Measurements from ENCODE around the gene PLB1.

PLB1 gene

GRCh38 chr2:28626376-28626775 is 130.5 kb downstream of the PLB1 start:
- DNase-seq (ENCODE audit: low read depth in 1 of 2, low spot score in 1 of 2): no peak

DNA sequence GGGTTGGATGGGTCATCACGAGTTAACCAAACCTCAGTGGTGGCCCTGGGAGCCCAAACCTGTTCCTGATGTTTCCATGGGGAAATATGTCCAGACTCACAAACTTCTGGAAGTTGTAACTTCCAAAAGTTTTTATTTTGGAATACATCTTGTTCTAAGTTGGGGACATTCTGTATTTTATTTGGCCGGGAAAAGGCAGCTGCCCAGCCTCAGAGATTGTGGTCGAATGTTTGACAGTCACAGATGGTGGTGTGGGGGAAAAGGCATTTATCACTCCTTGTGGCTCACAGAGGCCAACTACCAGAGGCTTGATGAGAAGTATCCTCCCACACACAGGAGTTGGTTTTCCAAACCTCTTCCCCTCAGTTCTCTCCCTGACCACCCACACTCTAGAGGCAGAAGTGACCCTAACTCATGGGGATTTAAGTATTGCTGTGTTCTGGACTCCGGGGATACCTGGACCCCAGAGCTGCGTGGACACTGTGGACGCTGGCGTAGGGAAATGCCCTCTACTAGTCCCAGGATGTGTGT is 131.1 kb downstream of the PLB1 start:
- DNase-seq (ENCODE audit: low read depth in 1 of 2, low spot score in 1 of 2): no peak

- DNase-seq (ENCODE audit: low read depth in 1 of 2, low spot score in 1 of 2): no peak
Observed at GRCh38 chr2:28627722-28628480, 132.0 kb downstream of the PLB1 start.

DNA sequence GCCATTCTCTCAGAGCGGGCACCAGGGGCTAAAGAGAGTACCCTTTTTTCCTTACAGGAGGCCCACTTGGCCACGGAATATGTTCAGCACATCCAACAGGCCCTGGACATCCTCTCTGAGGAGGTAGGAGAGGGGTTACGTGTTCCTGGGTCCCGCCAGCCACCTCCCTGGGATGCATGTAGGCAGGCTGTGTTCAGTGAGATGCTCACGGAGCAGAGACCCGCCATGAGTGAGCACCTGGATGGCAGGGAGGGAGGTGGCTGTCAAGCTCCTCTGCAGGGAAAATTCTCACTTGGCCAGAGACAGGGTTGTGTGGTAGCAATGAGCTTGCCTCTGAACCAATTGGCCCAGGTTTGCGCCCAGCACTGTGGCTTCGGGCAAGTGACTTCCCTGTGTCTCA is 132.6 kb downstream of the PLB1 start:
- no peak for DNase-seq (ENCODE audit: low read depth in 1 of 2, low spot score in 1 of 2)

- no peak for DNase-seq (ENCODE audit: low read depth in 1 of 2, low spot score in 1 of 2)
Observed at GRCh38 chr2:28628987-28629386, 133.1 kb downstream of the PLB1 start.

GRCh38 chr2:28629910-28630309 is 134.1 kb downstream of the PLB1 start:
- DNase-seq (ENCODE audit: low read depth in 1 of 2, low spot score in 1 of 2): no peak

DNA sequence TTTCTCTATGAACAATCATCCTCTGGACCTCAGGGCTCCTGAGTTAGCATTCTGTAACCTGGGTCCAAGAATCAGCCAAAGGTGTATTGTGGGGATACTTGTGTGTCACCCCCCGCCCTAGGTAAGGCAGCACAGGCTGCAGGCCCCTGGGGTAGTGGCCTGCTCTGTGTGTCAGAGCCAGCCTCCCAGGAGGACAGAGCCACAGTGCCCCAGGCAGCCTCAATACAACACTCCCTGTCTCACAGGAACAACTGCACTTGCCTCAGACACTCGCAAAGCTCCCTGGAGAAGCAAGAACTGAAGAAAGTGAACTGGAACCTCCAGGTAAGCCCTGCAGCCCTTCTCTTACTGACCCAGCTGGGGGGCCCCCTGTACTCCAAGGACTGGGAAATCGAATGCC is 134.5 kb downstream of the PLB1 start:
- DNase-seq (ENCODE audit: low read depth in 1 of 2, low spot score in 1 of 2): no peak

DNA sequence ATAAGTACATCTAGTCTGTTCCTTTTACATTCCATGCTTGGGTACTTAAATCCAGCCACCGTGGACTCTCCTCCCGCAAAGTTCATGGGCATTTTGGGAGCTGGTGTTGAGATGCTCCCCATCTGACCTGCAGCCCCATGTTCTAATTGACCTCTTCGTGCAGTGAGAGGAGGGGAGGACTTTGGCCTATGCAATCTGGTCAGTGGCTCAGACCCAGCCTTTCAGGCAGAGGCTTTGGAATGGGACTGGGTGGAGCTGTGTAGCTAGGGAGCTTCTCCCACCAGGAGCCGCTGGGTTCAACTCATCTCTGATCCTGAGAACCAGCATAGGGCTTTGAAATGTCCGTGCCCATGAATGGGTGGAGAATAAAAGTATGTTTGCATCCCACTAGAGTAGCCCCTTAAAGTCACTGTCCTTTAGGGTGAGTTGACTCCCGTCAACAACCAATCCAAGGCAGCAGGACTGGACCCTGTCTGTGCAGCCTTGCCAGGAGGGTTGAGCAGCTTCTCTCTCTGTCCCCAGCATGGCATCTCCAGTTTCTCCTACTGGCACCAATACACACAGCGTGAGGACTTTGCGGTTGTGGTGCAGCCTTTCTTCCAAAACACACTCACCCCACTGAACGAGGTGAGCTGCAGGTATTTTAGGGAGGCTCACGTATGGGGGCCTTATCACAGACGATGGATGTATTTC is 135.8 kb downstream of the PLB1 start:
- DNase-seq (ENCODE audit: low read depth in 1 of 2, low spot score in 1 of 2): no peak

GRCh38 chr2:28632791-28633190 is 136.9 kb downstream of the PLB1 start:
- DNase-seq (ENCODE audit: low read depth in 1 of 2, low spot score in 1 of 2): no peak

DNA sequence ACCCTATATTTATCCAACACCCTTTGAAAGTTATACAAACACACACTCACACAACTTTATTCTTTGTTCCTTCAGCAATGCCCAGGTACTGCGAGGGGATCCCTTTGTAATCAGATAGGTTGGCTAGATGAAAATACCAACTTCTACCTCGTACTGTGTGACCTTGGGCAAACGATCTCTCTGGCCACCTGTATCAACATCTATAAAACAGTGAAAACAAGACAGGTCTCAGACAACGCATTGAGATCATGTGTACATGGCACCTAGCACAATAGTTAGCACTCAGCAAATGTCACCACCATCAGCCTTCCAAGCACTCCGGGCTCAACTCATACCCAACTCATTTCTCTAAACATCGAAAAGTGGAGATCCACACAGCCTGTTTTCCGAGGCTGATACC is 137.3 kb downstream of the PLB1 start:
- DNase-seq (ENCODE audit: low read depth in 1 of 2, low spot score in 1 of 2): no peak

GRCh38 chr2:28633746-28634145 is 137.9 kb downstream of the PLB1 start:
- DNase-seq (ENCODE audit: low read depth in 1 of 2, low spot score in 1 of 2): no peak

DNA sequence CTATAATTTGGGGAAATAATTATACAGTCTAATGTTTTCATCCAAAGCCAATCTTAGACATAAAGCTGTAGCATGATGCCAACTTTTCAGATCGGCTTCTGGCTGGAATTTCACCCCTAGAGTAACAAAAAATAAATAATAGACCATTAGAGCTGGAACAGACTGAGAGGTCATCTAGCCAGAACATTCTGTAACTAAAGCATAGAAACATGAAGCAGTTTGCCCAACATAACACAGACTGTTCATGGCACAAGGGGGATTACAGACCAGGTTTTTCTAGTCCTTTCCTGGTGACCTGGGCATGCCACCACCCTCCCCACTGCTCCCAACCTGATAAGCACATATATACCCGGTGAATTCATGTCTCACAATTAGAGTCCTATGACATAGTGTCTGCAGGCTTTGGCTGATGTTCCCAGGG is 139.3 kb downstream of the PLB1 start:
- no peak for DNase-seq (ENCODE audit: low read depth in 1 of 2, low spot score in 1 of 2)

GRCh38 chr2:28636491-28636890 is 140.6 kb downstream of the PLB1 start:
- no peak for DNase-seq (ENCODE audit: low read depth in 1 of 2, low spot score in 1 of 2)

DNA sequence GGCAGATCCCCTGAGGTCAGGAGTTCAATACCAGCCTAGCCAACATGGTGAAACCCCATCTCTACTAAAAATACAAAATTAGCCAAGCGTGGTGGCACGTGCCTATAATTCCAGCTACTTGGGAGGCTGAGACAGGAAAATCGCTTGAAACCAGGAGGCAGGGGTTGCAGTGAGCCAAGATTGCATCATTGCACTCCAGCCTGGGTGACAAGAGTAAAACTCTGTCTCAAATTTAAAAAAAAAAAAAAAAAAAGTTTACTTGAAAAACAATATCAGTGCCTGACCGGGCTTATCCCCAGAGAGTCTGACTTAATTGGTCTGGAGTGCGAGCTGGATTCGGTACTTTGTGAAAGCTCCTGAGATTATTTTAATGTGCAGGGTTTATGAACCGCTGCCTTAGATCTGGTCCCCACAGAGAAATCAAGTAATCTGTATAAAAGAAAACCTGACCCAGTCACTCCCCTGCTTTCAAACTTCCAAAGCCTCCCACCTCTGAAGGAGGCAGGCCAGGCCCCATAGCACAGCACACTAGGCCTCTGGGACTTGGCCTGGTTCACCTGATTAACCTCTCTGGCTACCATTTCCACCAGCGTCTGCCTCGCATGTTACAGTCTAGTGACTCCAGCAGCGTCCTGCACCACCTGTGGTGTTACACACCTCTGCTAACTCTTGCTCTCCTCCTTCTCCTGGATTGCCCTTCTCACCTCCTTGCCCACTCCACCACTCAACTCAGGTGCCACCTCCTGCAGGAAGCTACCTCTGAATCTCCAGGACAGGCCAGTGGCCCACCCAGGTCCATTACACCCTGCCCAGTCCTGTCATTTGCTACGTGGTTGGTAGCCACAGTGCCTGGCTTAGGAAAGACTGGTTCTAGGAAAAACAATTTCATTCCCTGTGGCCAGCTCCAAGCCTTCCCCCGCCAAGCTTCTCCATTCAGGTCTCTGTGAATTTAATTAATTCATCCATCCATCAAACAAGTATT is 141.5 kb downstream of the PLB1 start:
- no peak for DNase-seq (ENCODE audit: low read depth in 1 of 2, low spot score in 1 of 2)

GRCh38 chr2:28638102-28638501 is 142.2 kb downstream of the PLB1 start:
- DNase-seq (ENCODE audit: low read depth in 1 of 2, low spot score in 1 of 2): no peak

DNA sequence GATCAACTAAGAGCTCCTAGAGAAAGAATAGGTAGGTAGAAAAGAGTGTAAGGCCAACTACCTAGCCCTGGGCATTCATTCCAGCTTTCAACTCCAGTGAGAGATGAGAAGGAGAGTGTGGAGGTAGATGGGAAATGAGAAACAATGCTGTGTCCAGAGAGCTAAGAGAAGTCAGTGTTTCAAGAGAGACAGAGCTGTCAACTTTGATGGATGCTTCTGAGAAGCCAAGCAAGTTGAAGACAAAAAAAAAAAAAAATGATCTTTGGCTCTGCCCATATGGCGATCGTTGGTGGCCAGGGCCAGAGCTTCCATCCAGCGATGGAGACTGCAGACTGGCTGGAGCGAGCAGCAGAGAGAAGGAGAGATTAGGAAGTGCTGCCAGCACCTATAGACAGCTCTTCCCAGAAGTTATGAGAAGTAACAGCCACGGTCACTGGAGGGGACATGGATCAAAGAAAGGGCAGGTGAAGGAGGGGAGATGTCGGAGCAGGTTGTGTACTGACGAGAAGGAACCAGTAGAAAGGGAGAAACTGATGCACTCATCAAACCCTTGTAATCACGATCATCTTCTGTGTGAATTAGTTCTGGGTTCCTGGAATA is 143.3 kb downstream of the PLB1 start:
- no peak for DNase-seq (ENCODE audit: low read depth in 1 of 2, low spot score in 1 of 2)

DNA sequence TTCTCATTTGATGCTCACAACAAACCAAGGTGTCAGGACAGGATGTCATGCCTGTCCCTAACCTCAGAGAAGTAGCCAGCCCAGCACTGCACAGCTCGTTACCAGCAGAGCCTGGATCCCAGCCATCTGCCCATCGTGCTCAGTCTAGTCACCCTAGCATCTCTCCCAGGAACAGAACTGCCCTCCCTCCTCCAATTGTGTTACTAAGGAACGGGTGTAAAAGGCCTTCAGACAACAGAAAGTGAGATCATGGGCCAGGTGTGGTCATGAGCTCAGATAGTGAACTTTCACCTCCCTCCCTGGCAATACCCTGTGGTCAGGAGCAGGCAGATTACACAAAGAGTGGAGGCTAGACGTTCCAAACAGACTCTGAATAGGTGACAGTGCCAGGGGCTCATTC is 144.0 kb downstream of the PLB1 start:
- no peak for DNase-seq (ENCODE audit: low read depth in 1 of 2, low spot score in 1 of 2)

- no peak for DNase-seq (ENCODE audit: low read depth in 1 of 2, low spot score in 1 of 2)
Observed at GRCh38 chr2:28640260-28640907, 144.5 kb downstream of the PLB1 start.

- DNase-seq (ENCODE audit: low read depth in 1 of 2, low spot score in 1 of 2): no peak
Observed at GRCh38 chr2:28640908-28641300, 145.0 kb downstream of the PLB1 start.

GRCh38 chr2:28642796-28643195 is 146.9 kb downstream of the PLB1 start:
- DNase-seq (ENCODE audit: low read depth in 1 of 2, low spot score in 1 of 2): no peak
